GM23248 (cell line): ENCODE measurements around the gene SLC1A7. TPM values are rescaled to one million over a fixed set of nuclear protein-coding genes. Genes with fewer than 3 reads are reported as not detected.

ENCODE experiments used
- DNase-seq: peaks from one replicate; pipeline ENCODE4 v3.0.0-alpha.2; 2015
- H2AFZ ChIP-seq: fragments of 200-600 bp; sonication (generic); 2 replicates; pipeline ENCODE4 v1.6.1; 2016; ENCODE audit warnings: antibody characterized with exemption
- H3F3A ChIP-seq: fragments of 200-600 bp; sonication (generic); 2 replicates; pipeline ENCODE4 v1.6.1; 2016; ENCODE audit warnings: mild to moderate bottlenecking, antibody characterized with exemption, mixed run types; ENCODE audit not compliant: insufficient read depth
- H3K27ac ChIP-seq: fragments of 200-600 bp; sonication (generic); 2 replicates; pipeline ENCODE4 v1.5.1; 2016; ENCODE audit warnings: mild to moderate bottlenecking
- H3K27me3 ChIP-seq: fragments of 200-600 bp; sonication (generic); replicated peaks from 2 replicates; pipeline ENCODE4 v1.6.1; 2016; ENCODE audit warnings: mild to moderate bottlenecking; ENCODE audit not compliant: insufficient read depth
- H3K36me3 ChIP-seq: fragments of 200-600 bp; sonication (generic); 2 replicates; pipeline ENCODE4 v1.6.1; 2016; ENCODE audit warnings: low read depth, mild to moderate bottlenecking
- H3K4me1 ChIP-seq: fragments of 200-600 bp; sonication (generic); 2 replicates; pipeline ENCODE4 v1.6.1; 2016; ENCODE audit warnings: mild to moderate bottlenecking; ENCODE audit not compliant: insufficient read depth
- H3K4me2 ChIP-seq: fragments of 200-600 bp; sonication (generic); one replicate; pipeline ENCODE4 v1.6.1; 2016; ENCODE audit warnings: mild to moderate bottlenecking; ENCODE audit not compliant: unreplicated experiment
- H3K4me3 ChIP-seq: fragments of 200-600 bp; sonication (generic); 2 replicates; pipeline ENCODE4 v1.5.1; 2016; ENCODE audit warnings: mild to moderate bottlenecking
- H3K79me2 ChIP-seq: fragments of 200-600 bp; sonication (generic); 2 replicates; pipeline ENCODE4 v1.6.1; 2016; ENCODE audit warnings: mild to moderate bottlenecking; ENCODE audit not compliant: insufficient read depth
- H3K9ac ChIP-seq: fragments of 200-600 bp; sonication (generic); 2 replicates; pipeline ENCODE4 v1.6.1; 2016; ENCODE audit warnings: mild to moderate bottlenecking
- H3K9me2 ChIP-seq: fragments of 200-600 bp; sonication (generic); 2 replicates; pipeline ENCODE4 v1.6.1; 2016; ENCODE audit warnings: mixed run types, mild to moderate bottlenecking, moderate library complexity; ENCODE audit not compliant: insufficient read depth
- H3K9me3 ChIP-seq: fragments of 200-600 bp; sonication (generic); one replicate; pipeline ENCODE4 v1.6.1; 2017; ENCODE audit warnings: low read depth
- H4K20me1 ChIP-seq: fragments of 200-600 bp; sonication (generic); 2 replicates; pipeline ENCODE4 v1.6.0; 2016; ENCODE audit not compliant: insufficient read depth
- EZH2 ChIP-seq: fragments of 200-600 bp; sonication (generic); IDR thresholded peaks from 2 replicates; pipeline ENCODE4 v1.6.1; 2018; ENCODE audit warnings: antibody characterized with exemption, mild to moderate bottlenecking; ENCODE audit not compliant: insufficient read depth, poor library complexity, severe bottlenecking
- EZH2phosphoT487 ChIP-seq: fragments of 200-600 bp; sonication (generic); IDR thresholded peaks from 2 replicates; pipeline ENCODE4 v1.6.1; 2018; ENCODE audit warnings: antibody characterized with exemption, moderate library complexity, mild to moderate bottlenecking, low read depth; ENCODE audit not compliant: insufficient read depth
- WGBS, 2 experiments: methylation state at CpG; one replicate each; pipeline ENCODE4 v1.1.6; 2015 to 2017; ENCODE audit warnings: low lambda C conversion rate in 2 of 2, low coverage in 1 of 2; ENCODE audit errors: missing lambda C conversion rate in 2 of 2; 5-methylcytosine and 5-hydroxymethylcytosine counted together
- in situ Hi-C: fragments of 300-500 bp; cut with MboI; formaldehyde crosslinking; loops from 2 replicates; pipeline ENCODE4 v1.15.0; 2020
- polyA plus RNA-seq: library from polyadenylated mRNA; unstranded; fragments of >200 nt; fragmentation: Nextera tagmentation; extraction: Ambion mirVana; gene quantifications from 2 replicates; pipeline ENCODE4 v1.2.1, GENCODE V29; 2016
- total RNA-seq: library from RNA; depleted of rRNA; stranded (reverse); fragments of >200 nt; shearing (Covaris generic); gene quantifications from 2 replicates; pipeline ENCODE4 v1.2.3, GENCODE V29; 2014

SLC1A7 gene
- total and polyA plus RNA-seq, 2 experiments from 2014 or later, result 0.51 TPM; not detected in 1

DNA sequence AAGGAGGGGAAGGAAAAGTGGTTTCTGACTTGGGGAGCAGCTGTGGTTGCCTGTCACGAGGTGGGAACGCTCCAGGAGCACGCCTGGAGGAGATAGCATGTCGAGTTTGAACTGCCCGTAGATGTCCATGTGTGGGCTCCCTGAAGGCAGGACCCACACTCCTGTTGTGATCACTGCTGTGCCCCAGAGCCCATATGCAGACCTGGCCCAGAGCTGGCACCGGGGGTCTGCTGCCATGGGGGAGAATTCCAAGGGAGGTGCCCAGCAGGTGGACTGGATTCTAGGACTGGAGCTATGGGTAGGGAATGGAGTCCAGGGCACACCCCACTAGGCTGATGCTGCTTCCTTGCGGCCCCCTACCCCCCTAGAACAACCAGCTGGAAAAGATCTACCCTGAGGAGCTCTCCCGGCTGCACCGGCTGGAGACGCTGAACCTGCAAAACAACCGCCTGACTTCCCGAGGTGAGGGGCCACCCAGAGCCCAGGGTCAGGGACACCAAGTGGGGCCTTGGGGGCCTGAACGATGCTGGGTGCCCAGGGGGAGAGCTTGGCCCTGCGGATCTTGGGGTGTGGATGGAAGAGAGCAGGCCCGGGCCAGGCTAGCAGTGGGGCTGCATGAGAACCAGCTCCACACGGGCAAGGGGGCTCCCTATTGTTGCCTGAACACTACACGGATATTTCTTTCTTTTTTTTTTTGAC lies 71.1 kb downstream of the SLC1A7 start:
- Histone ChIP-seq H3K27ac (no peak overlapping the region), H3K9me2 (no peaks in the 10 kb centered on the region), H4K20me1 (no peaks in the 10 kb centered on the region), H2AFZ (no peak overlapping the region), H3K9me3 (no peaks in the 10 kb centered on the region), H3F3A (no peaks in the 10 kb centered on the region), H3K4me3 (no peak overlapping the region), H3K36me3 (no peaks in the 10 kb centered on the region), H3K27me3 (no peaks in the 10 kb centered on the region), H3K9ac (no peak overlapping the region), H3K4me2 (no peak overlapping the region), H3K4me1 (no peaks in the 10 kb centered on the region), H3K79me2 (no peaks in the 10 kb centered on the region)
- WGBS, 2 experiments, result 77 to 80% methylated on average over 17 of the region's 17 CpGs
- TF ChIP-seq EZH2 (no peak), EZH2phosphoT487 (no peak)
- in situ Hi-C loops, result no loop called here
- no peak for DNase-seq

- Histone ChIP-seq H2AFZ (no peak overlapping the region), H3K9ac (no peak overlapping the region), H3K4me1 (no peaks in the 10 kb centered on the region), H3K4me2 (no peak overlapping the region), H3K79me2 (no peaks in the 10 kb centered on the region), H4K20me1 (no peaks in the 10 kb centered on the region), H3K36me3 (no peaks in the 10 kb centered on the region), H3K27ac (no peak overlapping the region), H3K9me3 (no peaks in the 10 kb centered on the region), H3K9me2 (no peaks in the 10 kb centered on the region), H3F3A (no peaks in the 10 kb centered on the region), H3K4me3 (no peak overlapping the region), H3K27me3 (no peaks in the 10 kb centered on the region)
- in situ Hi-C loops, result no loop called here
- WGBS, 2 experiments, result 94 to 97% methylated on average over 6 to 12 of the region's 12 CpGs
- TF ChIP-seq EZH2 (no peak), EZH2phosphoT487 (no peak)
- DNase-seq, result no peak
Measured at GRCh38 chr1:53070621-53071020, 71.8 kb downstream of the SLC1A7 start.

GRCh38 chr1:53069663-53070327 lies 72.6 kb downstream of the SLC1A7 start:
- WGBS, 2 experiments, result 89% methylated on average over 29 to 31 of the region's 31 CpGs
- Histone ChIP-seq H3K4me3 (no peak overlapping the region), H3K9ac (no peak overlapping the region), H3K4me1 (no peaks in the 10 kb centered on the region), H3K9me2 (no peaks in the 10 kb centered on the region), H3K4me2 (no peak overlapping the region), H3K27me3 (no peaks in the 10 kb centered on the region), H3K27ac (no peak overlapping the region), H3K9me3 (no peaks in the 10 kb centered on the region), H3K79me2 (no peaks in the 10 kb centered on the region), H2AFZ (no peak overlapping the region), H3K36me3 (no peaks in the 10 kb centered on the region), H4K20me1 (no peaks in the 10 kb centered on the region), H3F3A (no peaks in the 10 kb centered on the region)
- in situ Hi-C loops, result no loop called here
- no peak for DNase-seq
- TF ChIP-seq EZH2phosphoT487, result no peak
- TF ChIP-seq EZH2, result no peak

- Histone ChIP-seq H2AFZ (no peak overlapping the region), H3K9ac (no peak overlapping the region), H3K4me1 (no peaks in the 10 kb centered on the region), H3K79me2 (no peaks in the 10 kb centered on the region), H3K4me2 (no peak overlapping the region), H3K9me3 (no peaks in the 10 kb centered on the region), H4K20me1 (no peaks in the 10 kb centered on the region), H3F3A (no peaks in the 10 kb centered on the region), H3K27ac (no peak overlapping the region), H3K4me3 (no peak overlapping the region), H3K36me3 (no peaks in the 10 kb centered on the region), H3K27me3 (no peaks in the 10 kb centered on the region), H3K9me2 (no peaks in the 10 kb centered on the region)
- DNase-seq, result no peak
- in situ Hi-C loops, result no loop called here
- TF ChIP-seq EZH2phosphoT487 (no peak), EZH2 (no peak)
- 90 to 93% methylated on average over 7 of the region's 7 CpGs for WGBS, 2 experiments
Measured at GRCh38 chr1:53069265-53069662, 73.2 kb downstream of the SLC1A7 start.
